ENCODE results near the gene CXCR4.

GRCh38 chr2:136133586-136133985, 15.6 kb upstream of the CXCR4 start:
- no peak for TF ChIP-seq EZH2 (IDR thresholded peaks at IDR 0.05; ENCODE audit: insufficient read depth, poor library complexity, severe bottlenecking)
- no peak for TF ChIP-seq EZH2phosphoT487 (IDR thresholded peaks at IDR 0.05; ENCODE audit: insufficient read depth, low read depth)
